NCI-H1694 treated with DMSO at 0.1 percent for 48 hours (cell line): ENCODE results near the gene TUBB4B.

Experiments
- DNase-seq: peaks from one replicate; lab custom pipeline; 2025; lab: John Stamatoyannopoulos, UW

Gene TUBB4B

DNA sequence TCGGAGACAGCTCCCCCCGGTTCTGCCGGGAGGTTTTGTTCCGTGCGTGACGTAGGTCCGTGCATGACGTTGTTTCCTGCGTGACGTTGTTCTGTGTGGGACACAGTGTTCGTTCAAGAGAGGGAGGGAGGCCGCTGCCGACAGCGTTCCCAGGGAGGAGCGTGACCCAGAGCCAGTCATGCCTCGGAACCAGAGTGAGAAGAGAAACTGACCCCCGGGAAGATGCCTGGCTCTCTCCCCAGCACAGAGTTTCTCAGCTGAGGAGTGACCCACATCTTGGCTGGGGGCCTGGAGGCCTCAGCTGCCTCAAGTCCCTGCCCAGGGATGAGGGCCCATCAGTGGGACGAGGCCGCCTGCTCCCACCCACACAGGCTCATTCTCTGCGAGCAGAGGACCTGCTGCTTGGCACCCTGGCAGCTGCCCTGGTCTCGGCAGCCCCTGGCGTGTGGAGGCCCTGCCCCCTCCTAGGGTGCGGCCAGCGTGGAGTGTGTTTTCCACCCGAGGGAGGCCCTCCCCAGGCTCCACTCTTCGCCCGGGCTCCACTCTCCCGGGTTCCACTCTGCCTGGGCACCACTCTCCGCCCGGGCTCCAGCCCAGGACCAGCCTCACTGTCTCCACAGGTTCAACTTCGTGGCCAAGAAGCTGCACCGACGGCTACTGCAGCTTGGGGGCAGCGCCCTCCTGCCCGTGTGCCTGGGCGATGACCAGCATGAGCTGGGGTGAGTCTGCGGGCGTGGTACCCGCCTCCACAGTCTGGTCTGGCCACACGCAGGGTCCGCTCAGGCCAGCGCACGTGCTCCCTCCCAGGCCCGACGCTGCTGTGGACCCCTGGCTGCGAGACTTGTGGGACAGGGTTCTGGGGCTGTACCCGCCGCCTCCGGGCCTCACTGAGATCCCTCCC is 27.7 kb upstream of the TUBB4B start:
- no peak for DNase-seq

GRCh38 chr9:137214620-137215019 is 26.5 kb upstream of the TUBB4B start:
- no peak for DNase-seq

DNA sequence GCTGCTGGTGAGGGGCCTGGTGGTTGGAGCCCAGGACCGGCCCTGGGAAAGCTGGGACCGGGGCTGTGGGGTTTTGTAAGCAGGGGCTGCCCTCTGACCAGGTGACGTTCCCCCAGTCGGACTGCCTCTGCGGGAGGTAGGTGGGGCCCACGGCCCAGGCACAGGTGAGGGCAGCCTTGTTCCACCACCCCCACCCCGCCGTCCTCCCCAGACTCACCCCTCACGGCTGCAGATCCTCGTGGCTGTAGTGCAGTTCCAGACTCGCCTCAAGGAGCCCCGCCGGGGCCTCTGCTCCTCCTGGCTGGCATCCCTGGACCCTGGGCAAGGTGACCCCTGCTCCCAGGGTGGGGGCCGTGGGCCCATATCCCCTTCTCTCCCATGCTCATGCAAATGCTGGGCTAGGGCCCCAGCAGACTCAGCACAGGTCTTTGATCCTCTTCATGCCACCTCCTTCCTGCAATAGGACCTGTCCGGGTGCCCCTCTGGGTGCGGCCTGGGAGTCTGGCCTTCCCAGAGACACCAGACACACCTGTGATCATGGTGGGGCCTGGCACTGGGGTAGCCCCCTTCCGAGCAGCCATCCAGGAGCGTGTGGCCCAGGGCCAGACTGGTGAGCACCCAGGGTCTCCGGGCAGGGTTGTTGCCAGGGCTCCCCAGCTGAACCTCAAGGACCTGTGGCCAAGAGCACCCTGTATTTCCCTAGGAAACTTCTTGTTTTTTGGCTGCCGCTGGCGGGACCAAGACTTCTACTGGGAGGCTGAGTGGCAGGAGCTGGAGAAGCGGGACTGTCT is 25.7 kb upstream of the TUBB4B start:
- no peak for DNase-seq

GRCh38 chr9:137216188-137216965 is 24.7 kb upstream of the TUBB4B start:
- no peak for DNase-seq

DNA sequence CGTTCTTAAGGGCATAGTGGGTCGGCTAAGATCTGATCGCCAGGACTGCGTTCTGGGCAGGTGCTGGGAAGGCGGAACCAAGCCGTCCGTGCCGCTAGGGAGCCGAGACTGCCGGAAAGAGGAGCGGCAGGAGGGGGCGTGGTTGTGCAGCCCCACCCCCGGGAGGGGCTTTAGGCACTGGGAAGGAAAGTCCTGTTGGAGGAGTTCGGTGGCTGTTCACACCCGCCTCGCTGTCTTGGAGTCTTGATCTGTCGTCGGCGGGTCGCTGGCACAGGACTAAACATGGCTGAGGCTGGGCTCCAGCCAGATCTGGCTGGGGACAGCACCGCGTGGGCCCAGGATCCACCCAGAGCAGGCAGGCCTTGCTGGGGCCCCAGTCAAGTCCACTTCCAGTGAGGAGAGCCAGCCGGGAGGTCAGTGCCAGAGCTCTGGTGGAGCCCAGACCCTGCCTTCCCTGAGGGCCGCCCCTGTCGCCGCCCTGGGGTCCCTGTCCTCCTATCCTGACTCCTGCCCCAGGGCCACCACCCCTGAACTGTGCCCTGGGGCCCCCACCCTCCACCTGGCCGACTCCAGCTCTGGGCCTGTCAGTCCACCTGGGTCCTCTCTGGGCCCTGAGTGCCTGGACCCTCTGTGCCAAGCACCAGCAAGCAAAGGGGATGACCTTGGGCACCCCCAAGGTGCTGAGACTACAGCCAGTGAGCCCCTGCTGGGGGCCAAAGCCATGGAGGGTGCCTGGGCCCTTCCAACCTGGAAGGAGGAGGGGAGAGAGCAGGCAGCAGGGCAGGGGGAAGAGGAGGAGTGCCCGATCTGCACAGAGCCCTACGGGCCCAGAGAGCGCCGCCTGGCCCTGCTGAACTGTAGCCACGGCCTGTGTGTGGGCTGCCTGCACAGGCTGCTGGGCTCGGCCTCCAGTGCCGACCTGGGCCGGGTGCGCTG is 23.5 kb upstream of the TUBB4B start:
- no peak for DNase-seq

DNA sequence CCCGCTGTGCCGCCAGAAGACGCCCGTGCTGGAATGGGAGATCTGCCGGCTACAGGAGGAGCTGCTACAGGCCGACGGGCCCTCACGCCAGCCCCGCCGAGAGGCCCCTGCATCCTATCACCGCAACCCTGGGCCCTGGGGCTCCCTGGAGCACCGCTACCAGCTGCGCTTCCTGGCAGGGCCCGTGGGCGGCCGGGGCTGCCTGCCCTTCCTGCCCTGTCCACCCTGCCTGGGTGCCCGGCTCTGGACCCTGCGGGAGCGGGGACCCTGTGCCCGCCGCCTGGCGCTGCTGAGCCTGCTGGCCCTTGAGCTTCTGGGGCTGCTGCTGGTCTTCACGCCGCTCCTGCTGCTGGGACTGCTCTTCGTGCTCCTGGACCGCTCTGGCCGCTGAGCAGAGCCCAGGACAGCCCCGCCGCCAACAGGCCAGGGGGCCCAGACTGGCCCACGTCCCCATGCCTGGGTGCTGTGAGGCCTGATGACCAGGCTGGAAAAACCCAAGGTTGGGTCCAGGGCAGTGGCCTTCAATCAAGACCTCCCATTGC is 22.8 kb upstream of the TUBB4B start:
- no peak for DNase-seq

DNA sequence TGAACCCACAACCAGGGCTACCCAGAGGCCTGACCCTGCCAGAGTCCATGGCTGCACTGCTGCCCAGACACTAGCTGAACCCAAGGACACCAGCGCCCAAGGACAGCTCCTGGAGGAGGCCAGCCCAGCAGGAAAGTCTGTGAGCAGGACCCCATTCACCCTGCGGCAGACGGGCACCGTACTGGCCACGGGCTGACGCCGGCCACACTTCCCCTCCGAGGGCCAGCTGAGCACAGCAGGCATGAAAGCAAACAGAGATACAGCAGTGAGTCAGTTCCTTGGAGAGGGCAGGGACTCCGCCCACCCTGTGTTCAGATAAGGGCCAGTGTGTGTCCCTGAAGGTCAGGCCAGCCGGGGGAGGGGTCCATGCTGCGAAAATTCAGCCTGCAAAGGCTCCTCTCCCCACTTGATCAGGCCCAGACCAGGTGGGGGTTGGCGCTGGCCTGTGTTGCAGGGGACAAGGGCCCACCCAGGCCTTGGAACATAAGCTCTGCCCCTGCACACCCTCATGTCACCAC is 22.3 kb upstream of the TUBB4B start:
- DNase-seq: no peak

DNA sequence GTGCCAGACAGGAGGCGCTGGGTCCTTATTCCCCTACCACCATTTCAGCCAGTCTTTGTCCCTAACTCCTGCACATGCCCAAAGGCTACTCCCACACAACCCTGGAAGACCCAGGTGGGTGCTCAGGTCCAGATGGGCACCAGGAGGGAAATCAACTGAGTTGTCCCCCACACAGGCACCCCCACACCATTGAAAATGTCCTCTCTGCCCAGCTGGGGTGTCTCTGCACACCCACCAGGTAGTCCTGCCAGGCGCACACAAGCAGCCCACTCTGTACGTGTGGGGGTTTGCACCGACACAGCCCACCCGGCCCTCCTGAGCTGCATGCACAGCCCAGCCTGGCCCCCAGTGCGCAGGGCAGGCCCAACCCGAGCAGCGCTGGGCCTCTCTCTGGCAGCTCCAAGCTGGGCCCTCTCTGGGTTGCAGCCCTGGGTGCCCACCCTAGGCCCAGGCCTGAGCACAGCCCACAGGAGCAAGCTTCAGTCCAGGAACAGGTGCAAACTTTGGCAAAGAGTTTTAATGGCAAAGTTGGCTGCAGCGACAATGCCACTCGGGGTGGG is 21.2 kb upstream of the TUBB4B start:
- no peak for DNase-seq

GRCh38 chr9:137220317-137221094 is 20.6 kb upstream of the TUBB4B start:
- DNase-seq: no peak

GRCh38 chr9:137221095-137221505 is 20.0 kb upstream of the TUBB4B start:
- DNase-seq: no peak

DNA sequence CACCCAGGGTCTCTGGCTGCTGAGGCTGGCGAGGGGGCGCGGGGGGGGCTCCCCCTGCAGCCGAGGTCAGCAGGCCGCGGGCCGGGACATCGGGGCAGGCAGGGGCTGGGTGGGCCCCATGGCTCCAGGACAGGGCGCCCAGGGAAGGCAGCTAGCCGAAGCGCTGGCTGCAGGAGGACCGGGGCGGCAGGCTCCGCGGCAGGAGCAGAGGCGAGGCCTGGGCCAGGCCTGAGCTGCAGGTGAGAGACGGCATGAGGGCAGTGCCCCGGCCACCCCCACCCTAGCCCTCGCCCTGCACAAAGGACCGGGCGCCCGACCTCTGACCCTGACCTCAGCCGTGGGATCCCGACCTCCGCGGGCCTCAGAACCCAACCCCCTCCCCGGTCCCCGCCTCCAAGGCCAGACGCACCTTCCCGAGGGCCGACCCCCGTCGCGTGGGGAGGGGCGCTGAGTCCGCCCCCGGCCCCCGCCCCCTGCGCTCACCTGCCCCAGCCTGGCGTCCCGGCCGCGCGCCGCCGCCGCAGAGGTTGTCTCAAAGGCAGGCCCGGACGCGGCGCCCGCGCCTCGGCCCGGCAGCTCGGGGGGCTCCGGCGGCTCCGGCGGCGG is 19.5 kb upstream of the TUBB4B start:
- DNase-seq: no peak

GRCh38 chr9:137222190-137223077 is 18.7 kb upstream of the TUBB4B start, which contains the start of gene RNF208:
Gene RNF208, minus strand, starts transcription at chr9:137222240. Its CDS starts 1,028 bp downstream, at chr9:137221212.
- no peak for DNase-seq

GRCh38 chr9:137223078-137223970 is 17.8 kb upstream of the TUBB4B start:
- DNase-seq: peak; percentile 84

- no peak for DNase-seq
Observed at GRCh38 chr9:137224830-137225694, 16.0 kb upstream of the TUBB4B start, which contains the start of gene CYSRT1. Gene CYSRT1, plus strand, starts transcription at chr9:137225174. Its CDS starts 448 bp downstream, at chr9:137225622.

- DNase-seq: no peak
Observed at GRCh38 chr9:137225699-137226331, 15.3 kb upstream of the TUBB4B start.
